HG03442 (cell line): ENCODE measurements around the gene LRP1B.
"Not testable (repeated sequence)": the region's sequence is repeated elsewhere in the genome, so short reads cannot be mapped to it uniquely, and the experiment has no call there.

Source experiments
- ATAC-seq: cut with Tn5 transposase; IDR thresholded peaks from one replicate; pipeline ENCODE4 v1.9.1; 2021; ENCODE audit warnings: mild to moderate bottlenecking, moderate library complexity; ENCODE audit not compliant: unreplicated experiment

The LRP1B gene

GRCh38 chr2:141900826-141901225 lies 230.0 kb downstream of the LRP1B start:
- no peak for ATAC-seq

- no peak for ATAC-seq
Measured at GRCh38 chr2:141899740-141900139, 231.1 kb downstream of the LRP1B start.

GRCh38 chr2:141889788-141890187 lies 241.0 kb downstream of the LRP1B start:
- no peak for ATAC-seq

- no peak for ATAC-seq
Measured at GRCh38 chr2:141888987-141889555, 241.7 kb downstream of the LRP1B start.

- ATAC-seq = no peak
Measured at GRCh38 chr2:141887363-141887762, 243.5 kb downstream of the LRP1B start.

- no peak for ATAC-seq
Measured at GRCh38 chr2:141878016-141878415, 252.8 kb downstream of the LRP1B start.

- ATAC-seq = no peak
Measured at GRCh38 chr2:141871913-141872634, 258.7 kb downstream of the LRP1B start.

- no peak for ATAC-seq
Measured at GRCh38 chr2:141869572-141869971, 261.2 kb downstream of the LRP1B start.

- ATAC-seq = no peak
Measured at GRCh38 chr2:141863964-141864363, 266.9 kb downstream of the LRP1B start.

- ATAC-seq = no peak
Measured at GRCh38 chr2:141856215-141856919, 274.4 kb downstream of the LRP1B start.

GRCh38 chr2:141848191-141848590 lies 282.6 kb downstream of the LRP1B start:
- no peak for ATAC-seq

GRCh38 chr2:141844231-141844630 lies 286.6 kb downstream of the LRP1B start:
- no peak for ATAC-seq

GRCh38 chr2:141835103-141835502 lies 295.7 kb downstream of the LRP1B start:
- ATAC-seq = no peak

- no peak for ATAC-seq
Measured at GRCh38 chr2:141828761-141829160, 302.1 kb downstream of the LRP1B start.

GRCh38 chr2:141824790-141825189 lies 306.0 kb downstream of the LRP1B start:
- no peak for ATAC-seq

GRCh38 chr2:141820893-141821292 lies 309.9 kb downstream of the LRP1B start:
- no peak for ATAC-seq

- ATAC-seq = not testable (repeated sequence)
Measured at GRCh38 chr2:141815320-141815719, 315.5 kb downstream of the LRP1B start.

- no peak for ATAC-seq
Measured at GRCh38 chr2:141814150-141814549, 316.7 kb downstream of the LRP1B start.

GRCh38 chr2:141810148-141810547 lies 320.7 kb downstream of the LRP1B start:
- ATAC-seq = no peak

GRCh38 chr2:141806090-141806489 lies 324.7 kb downstream of the LRP1B start:
- no peak for ATAC-seq

GRCh38 chr2:141805302-141805701 lies 325.5 kb downstream of the LRP1B start:
- no peak for ATAC-seq

GRCh38 chr2:141796449-141796848 lies 334.4 kb downstream of the LRP1B start:
- ATAC-seq = no peak
